ENCODE measurements around the gene MAPK1.
A peak's percentile ranks its signal among the peaks of the same experiment; 100 is the strongest.
"Not testable (repeated sequence)": the region's sequence is repeated elsewhere in the genome, so short reads cannot be mapped to it uniquely, and the experiment has no call there.

The MAPK1 gene

GRCh38 chr22:21744917-21745316, 122.5 kb downstream of the MAPK1 start:
- DNase-seq: not testable (repeated sequence)

DNA sequence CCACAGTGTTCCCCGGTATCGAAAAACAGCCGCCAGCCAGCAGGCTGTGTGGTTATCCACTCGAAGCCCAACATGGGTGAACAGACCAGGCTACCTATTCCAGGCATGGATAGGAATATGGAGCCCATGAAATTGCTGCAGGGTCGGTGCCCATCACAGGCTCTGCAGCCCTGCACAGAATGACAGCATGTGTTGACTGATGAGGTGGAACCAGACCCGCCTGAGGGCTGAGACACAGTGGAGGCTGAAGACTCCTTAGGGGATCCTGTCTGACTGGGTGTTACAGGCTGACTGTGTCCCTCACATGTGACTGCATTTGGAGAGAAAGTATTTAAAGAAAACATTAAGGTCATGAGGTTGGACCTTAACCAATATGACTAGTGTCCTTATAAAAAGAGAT, 125.7 kb downstream of the MAPK1 start:
- DNase-seq: no peak

GRCh38 chr22:21741059-21741458, 126.4 kb downstream of the MAPK1 start:
- no peak for DNase-seq

DNA sequence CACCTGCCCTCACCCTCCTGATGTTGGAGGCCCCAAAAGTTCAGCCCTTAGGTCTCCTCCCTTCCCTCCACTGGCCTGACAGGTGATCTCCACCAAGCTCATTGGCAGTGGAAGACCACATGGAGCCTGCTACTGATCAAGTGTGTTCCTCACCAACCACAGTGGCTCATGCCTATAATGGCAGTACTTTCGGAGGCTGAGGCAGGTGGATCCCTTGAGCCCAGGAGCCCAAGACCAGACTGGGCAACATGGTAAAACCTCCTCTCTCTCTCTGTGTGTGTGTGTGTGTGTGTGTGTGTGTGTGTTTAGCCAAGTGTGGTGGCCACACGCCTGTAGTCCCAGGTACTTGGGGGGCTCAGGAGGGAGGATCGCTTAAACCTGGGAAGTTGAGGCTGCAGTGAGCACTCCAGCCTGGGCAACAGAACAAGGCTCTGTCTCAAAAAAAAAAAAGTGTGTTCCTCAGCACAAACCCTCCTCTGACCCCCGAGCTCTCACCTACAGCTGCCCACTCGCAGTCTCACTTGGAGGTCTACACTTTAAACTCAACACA, 127.5 kb downstream of the MAPK1 start:
- no peak for DNase-seq

GRCh38 chr22:21738966-21739365, 128.5 kb downstream of the MAPK1 start:
- no peak for DNase-seq

DNA sequence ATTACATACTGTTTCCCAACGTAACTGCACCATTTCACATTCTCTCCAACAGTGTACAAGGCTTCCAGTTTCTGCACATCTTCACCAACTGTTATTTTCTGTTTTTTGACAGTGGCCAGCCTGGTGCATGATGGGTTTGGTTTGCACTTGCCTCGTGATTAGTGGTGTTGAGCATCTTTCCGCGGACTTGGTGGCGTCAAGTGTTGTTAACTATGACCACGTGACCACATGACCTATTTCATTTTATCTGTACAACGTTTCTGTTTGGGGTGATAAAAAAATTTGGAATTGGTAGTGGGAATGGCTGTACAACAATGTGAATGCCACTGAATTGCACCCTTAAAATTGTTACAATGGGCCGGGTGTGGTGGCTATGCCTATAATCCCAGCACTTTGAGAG, 129.4 kb downstream of the MAPK1 start:
- DNase-seq: no peak

GRCh38 chr22:21736948-21737347, 130.5 kb downstream of the MAPK1 start:
- DNase-seq: no peak

GRCh38 chr22:21736084-21736642, 131.3 kb downstream of the MAPK1 start:
- DNase-seq: no peak

DNA sequence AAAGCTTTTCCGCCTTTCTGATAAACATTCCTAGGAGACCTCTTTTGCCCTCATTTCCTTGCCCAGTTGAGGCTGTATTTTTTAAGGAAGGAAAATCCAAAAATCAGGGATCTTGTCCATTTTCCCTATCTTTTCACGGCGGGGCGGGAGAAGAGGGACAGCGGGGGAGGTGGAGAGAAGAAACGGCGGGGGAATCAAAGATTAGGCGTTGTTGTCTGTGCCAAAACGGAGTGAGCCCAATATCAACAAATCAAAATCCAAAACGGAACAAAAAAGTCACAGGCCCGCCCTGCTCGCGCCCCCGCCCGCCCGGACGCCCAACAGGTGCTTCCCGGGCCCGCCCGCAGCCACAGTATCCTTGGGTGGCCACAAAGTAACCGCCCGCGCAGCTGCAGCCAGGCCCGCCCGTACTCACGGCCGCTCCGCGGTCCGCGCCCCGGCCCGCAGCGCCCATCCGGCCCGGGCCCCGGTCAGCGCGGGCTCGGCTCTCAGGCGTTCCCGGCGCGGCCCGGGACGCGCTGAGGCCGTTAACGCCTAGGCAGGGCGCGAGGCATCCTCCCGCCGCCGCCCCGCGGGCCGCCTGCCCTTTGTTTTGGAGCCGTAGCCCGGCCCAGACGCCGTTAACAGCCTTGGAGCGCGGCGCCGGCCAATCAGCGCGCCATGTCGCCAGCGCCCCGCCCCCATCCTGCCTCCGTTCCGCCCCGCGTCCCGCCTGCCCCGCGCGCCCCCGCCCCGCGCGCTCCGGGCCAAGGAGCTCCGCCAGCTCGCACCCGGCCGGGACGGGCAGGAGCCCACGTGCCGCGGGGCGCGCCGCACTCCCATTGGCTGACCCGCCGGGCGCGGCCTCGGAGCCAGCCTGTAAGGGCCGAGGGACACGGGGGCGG, 132.0 kb downstream of the MAPK1 start, which contains the start of gene YPEL1:
Gene YPEL1, minus strand, starts transcription at position 595 of the 884 bp plus-strand sequence. CDS start 25,050 bp downstream, outside the sequence.
- DNase-seq: peak; percentile 67

GRCh38 chr22:21734540-21735199, 132.8 kb downstream of the MAPK1 start:
- DNase-seq: no peak

DNA sequence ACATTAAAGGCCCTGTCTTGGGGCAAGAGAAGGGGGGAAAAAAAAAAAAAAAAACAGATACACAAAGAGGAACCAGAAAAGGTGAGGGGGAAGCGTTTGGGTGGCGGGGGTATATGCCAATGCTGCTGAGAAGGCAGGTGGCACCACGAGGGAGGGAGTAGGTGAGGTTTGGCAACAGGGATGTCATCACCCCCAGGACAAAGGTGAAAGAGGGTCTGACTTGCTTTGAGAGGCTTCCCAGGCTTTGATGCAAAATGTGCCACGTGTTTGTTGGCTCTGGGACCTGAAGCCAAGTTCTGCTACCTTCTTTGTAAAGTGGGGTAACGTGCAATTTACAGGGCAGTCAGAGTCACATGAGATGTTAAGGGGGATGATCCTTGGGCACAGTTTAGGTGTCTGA, 135.9 kb downstream of the MAPK1 start:
- no peak for DNase-seq

GRCh38 chr22:21730535-21731308, 136.7 kb downstream of the MAPK1 start:
- no peak for DNase-seq

DNA sequence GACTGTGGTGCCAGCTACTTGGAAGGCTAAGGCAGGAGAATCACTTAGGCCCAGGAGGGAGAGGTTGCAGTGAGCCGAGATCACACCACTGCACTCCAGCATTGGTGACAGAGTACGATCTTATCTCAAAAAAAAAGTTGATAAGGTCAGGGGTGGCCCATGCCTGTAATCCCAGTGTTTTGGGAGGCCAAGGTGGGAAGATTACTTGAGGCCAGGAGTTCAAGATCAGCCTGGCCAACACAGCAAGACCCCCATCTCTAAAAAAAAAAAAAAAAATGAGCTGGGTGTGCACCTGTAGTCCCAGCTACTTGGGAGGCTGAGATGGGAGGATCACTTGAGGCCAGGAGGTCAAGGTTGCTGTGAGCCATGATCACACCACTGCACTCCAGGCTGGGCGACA, 138.3 kb downstream of the MAPK1 start:
- not testable (repeated sequence) for DNase-seq

GRCh38 chr22:21728270-21728669, 139.2 kb downstream of the MAPK1 start:
- DNase-seq: no peak

DNA sequence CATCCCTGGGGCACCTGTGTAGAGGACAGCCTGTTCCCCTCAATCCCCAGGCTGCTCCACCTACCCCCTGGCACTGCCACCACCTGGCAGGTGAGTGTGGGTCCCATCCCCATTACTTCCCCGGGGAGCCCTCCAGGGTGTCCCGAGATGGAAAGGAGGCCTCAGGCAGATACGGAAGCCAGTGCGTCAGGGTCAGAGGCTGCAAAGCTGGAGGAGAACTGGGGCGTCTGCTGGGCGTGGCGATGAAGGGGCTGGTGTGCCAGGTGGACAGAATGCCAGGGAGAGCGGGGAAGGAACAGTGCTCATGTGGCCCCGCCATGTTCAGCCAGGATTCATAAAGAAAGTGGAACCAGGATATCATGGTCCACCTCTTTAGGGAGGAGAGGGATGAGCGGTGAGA, 139.7 kb downstream of the MAPK1 start:
- no peak for DNase-seq

DNA sequence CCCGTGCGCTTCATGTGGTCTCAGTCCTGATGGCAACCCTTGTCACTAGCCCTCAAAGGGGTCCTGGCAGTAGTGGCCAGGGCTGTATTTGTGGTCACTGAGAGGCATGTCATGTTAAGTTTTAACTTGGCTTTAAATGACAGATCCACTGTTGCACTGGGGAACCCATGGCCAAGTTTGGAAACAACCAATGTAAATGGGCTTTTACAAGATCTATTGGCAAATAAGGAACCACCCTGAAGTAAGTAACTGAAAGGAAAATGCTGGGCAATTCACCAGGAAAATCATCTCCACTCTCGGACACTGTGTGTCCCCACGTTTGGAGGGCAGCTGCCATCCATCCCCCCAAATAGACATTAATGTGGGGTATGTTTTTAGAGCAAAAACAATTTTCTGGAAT, 140.3 kb downstream of the MAPK1 start:
- no peak for DNase-seq

DNA sequence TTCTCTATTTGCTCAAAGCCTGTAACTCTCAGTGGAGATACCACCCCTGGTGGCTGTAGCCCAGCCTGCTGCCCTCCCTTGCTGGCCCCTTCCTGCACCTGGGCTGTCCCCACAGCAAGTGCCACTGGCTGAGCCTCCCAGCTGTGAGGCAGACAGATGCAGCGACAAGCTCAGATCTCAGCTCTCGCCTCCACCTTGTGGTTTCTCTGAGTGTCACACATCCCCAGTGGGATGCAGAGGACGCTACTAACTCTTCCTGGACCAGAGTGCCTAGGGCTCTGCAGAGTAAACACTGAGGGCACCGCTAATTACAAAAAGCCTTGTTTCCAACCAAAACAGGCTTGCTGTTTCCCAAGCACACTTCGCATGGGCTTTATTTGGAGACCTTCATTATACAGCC, 140.8 kb downstream of the MAPK1 start:
- DNase-seq: peak; percentile 27

- no peak for DNase-seq
Measured at GRCh38 chr22:21725956-21726649, 141.3 kb downstream of the MAPK1 start.

GRCh38 chr22:21724496-21724895, 142.9 kb downstream of the MAPK1 start:
- not testable (repeated sequence) for DNase-seq

GRCh38 chr22:21721195-21721852, 146.1 kb downstream of the MAPK1 start:
- DNase-seq: not testable (repeated sequence)

- not testable (repeated sequence) for DNase-seq
Measured at GRCh38 chr22:21720191-21720859, 147.1 kb downstream of the MAPK1 start.
